Mesenchymal stem cell (in vitro differentiated cells and primary cell): Measurements from ENCODE around the gene DSN1.

Experiments used
- DNase-seq: peaks from one replicate; pipeline ENCODE4 v3.0.0-alpha.2; 2013
- H2AFZ ChIP-seq: one replicate; pipeline ENCODE4 v1.6.1; 2013; ENCODE audit warnings: low read depth, mild to moderate bottlenecking, control low read depth, inconsistent platforms, low read length, moderate library complexity
- H2AK5ac ChIP-seq: 2 replicates; pipeline ENCODE4 v1.6.1; 2013; ENCODE audit warnings: low read length, moderate library complexity, mild to moderate bottlenecking, inconsistent platforms; ENCODE audit not compliant: severe bottlenecking
- H2BK120ac ChIP-seq: one replicate; pipeline ENCODE4 v1.6.1; 2013; ENCODE audit warnings: low read depth, mild to moderate bottlenecking, inconsistent platforms, low read length, moderate library complexity
- H2BK12ac ChIP-seq, 2 experiments: one replicate each; pipeline ENCODE4 v1.6.1; 2013; ENCODE audit warnings: inconsistent platforms in 2 of 2, low read length in 2 of 2, mild to moderate bottlenecking in 2 of 2, moderate library complexity in 2 of 2, control low read depth in 1 of 2
- H2BK15ac ChIP-seq: one replicate; pipeline ENCODE4 v1.6.1; 2013; ENCODE audit warnings: mild to moderate bottlenecking, low read depth, inconsistent platforms; ENCODE audit not compliant: poor library complexity, severe bottlenecking
- H2BK5ac ChIP-seq: 2 replicates; pipeline ENCODE4 v1.6.1; 2013; ENCODE audit warnings: low read depth, mild to moderate bottlenecking, low read length, control low read depth, inconsistent platforms; ENCODE audit not compliant: poor library complexity, severe bottlenecking
- H3K14ac ChIP-seq, 2 experiments: one replicate each; pipeline ENCODE4 v1.6.1; 2013; ENCODE audit warnings: inconsistent platforms in 2 of 2, low read length in 2 of 2, control low read depth in 1 of 2, mild to moderate bottlenecking in 1 of 2, moderate library complexity in 1 of 2
- H3K18ac ChIP-seq, 2 experiments: one replicate each; pipeline ENCODE4 v1.6.1; 2013; ENCODE audit warnings: inconsistent platforms in 2 of 2, low read length in 2 of 2, control low read depth in 1 of 2, low read depth in 1 of 2, mild to moderate bottlenecking in 1 of 2
- H3K23ac ChIP-seq, 2 experiments: one replicate each; pipeline ENCODE4 v1.6.1; 2013; ENCODE audit warnings: inconsistent platforms in 2 of 2, low read length in 2 of 2, mild to moderate bottlenecking in 2 of 2, moderate library complexity in 2 of 2, control low read depth in 1 of 2
- H3K27ac ChIP-seq: 2 replicates; pipeline ENCODE4 v1.5.1; 2013; ENCODE audit warnings: mild to moderate bottlenecking, moderate library complexity, low read length, control low read depth, inconsistent platforms; ENCODE audit not compliant: poor library complexity, severe bottlenecking
- H3K27me3 ChIP-seq, 2 experiments: 2 replicates each; pipeline versions ENCODE4 v1.6.1 to v1.7.0; 2013; ENCODE audit warnings: low read length in 2 of 2, mild to moderate bottlenecking in 2 of 2, moderate library complexity in 2 of 2, control low read depth in 1 of 2, inconsistent platforms in 1 of 2; ENCODE audit not compliant: control insufficient read depth in 1 of 2, insufficient read depth in 1 of 2
- H3K36me3 ChIP-seq, 2 experiments: 2 replicates each; pipeline versions ENCODE4 v1.6.1 to v1.7.0; 2013; ENCODE audit warnings: low read length in 2 of 2, control low read depth in 1 of 2, inconsistent platforms in 1 of 2, low read depth in 1 of 2, mild to moderate bottlenecking in 1 of 2; ENCODE audit not compliant: insufficient read depth in 2 of 2, control insufficient read depth in 1 of 2
- H3K4ac ChIP-seq, 2 experiments: one replicate each; pipeline ENCODE4 v1.6.1; 2013; ENCODE audit warnings: inconsistent platforms in 2 of 2, low read length in 2 of 2, mild to moderate bottlenecking in 2 of 2, moderate library complexity in 2 of 2, control low read depth in 1 of 2, low read depth in 1 of 2
- H3K4me1 ChIP-seq: 2 replicates; pipeline ENCODE4 v1.6.1; 2013; ENCODE audit warnings: low read depth, low read length, control low read depth; ENCODE audit not compliant: control insufficient read depth, insufficient read depth
- H3K4me2 ChIP-seq: 2 replicates; pipeline ENCODE4 v1.6.1; 2013; ENCODE audit warnings: low read length, mild to moderate bottlenecking, inconsistent platforms; ENCODE audit not compliant: poor library complexity, severe bottlenecking
- H3K4me3 ChIP-seq, 2 experiments: 2 replicates each; pipeline versions ENCODE4 v1.5.1 to v1.7.0; 2013; ENCODE audit warnings: low read length in 2 of 2, mild to moderate bottlenecking in 2 of 2, control low read depth in 1 of 2, low read depth in 1 of 2; ENCODE audit not compliant: insufficient read depth in 1 of 2
- H3K79me1 ChIP-seq: replicated peaks from 2 replicates; pipeline ENCODE4 v1.6.1; 2013; ENCODE audit warnings: mild to moderate bottlenecking, control low read depth, low read length, inconsistent platforms; ENCODE audit not compliant: poor library complexity, severe bottlenecking
- H3K9ac ChIP-seq: 2 replicates; pipeline ENCODE4 v1.7.0; 2013; ENCODE audit warnings: mild to moderate bottlenecking, low read length, moderate library complexity
- H3K9me3 ChIP-seq: 2 replicates; pipeline ENCODE4 v1.7.0; 2013; ENCODE audit warnings: mild to moderate bottlenecking, low read length; ENCODE audit not compliant: control insufficient read depth
- H4K8ac ChIP-seq: one replicate; pipeline ENCODE4 v1.6.1; 2013; ENCODE audit warnings: inconsistent platforms, mild to moderate bottlenecking, low read length, moderate library complexity
- H4K91ac ChIP-seq: one replicate; pipeline ENCODE4 v1.6.1; 2013; ENCODE audit warnings: mild to moderate bottlenecking, low read length, inconsistent platforms
- WGBS: methylation state at CpG from one replicate; pipeline ENCODE4 v1.1.7; 2013; ENCODE audit warnings: mixed read lengths; 5-methylcytosine and 5-hydroxymethylcytosine counted together

DSN1 gene

DNA sequence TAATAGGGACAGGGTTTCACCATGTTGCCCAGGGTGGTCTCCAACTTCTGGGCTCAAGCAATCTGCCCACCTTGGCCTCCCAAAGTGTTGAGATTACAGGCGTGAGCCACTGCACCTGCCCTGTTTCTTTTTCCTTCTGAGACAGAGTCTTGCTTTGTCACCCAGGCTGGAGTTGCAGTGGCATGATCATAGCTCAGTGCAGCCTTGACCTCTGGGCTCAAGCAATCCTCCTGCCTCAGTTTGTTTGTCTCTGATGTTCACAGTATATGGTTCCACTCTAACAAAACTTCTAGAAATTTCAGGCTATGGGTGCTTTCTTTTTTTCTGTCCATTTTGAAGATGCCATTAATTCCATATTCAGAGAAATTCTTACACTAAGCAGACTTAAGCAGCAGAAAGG lies 60.8 kb downstream of the DSN1 start:
- no peak for DNase-seq
- Histone ChIP-seq H3K4me2 (no peak overlapping the region), H2BK15ac (no peak overlapping the region), H3K79me1 (peaks cover 4% of the 10 kb centered on the region), H3K9me3 (no peaks in the 10 kb centered on the region), H2BK12ac (no peak overlapping the region), H2BK120ac (no peak overlapping the region), H2AFZ (no peak overlapping the region), H2BK5ac (no peak overlapping the region), H3K27ac (no peak overlapping the region), H3K14ac (no peak overlapping the region), H2AK5ac (no peak overlapping the region), H3K4me1 (no peaks in the 10 kb centered on the region), H3K4ac (no peak overlapping the region), H4K8ac (no peak overlapping the region), H3K23ac (no peak overlapping the region), H3K18ac (no peak overlapping the region), H3K9ac (no peak overlapping the region), H3K36me3 (peaks cover 2 to 6% of the 10 kb centered on the region in 2 experiments), H3K27me3 (no peaks in the 10 kb centered on the region), H4K91ac (no peak overlapping the region), H3K4me3 (no peak overlapping the region)
- 97% methylated on average over 1 of the region's 1 CpG for WGBS

DNA sequence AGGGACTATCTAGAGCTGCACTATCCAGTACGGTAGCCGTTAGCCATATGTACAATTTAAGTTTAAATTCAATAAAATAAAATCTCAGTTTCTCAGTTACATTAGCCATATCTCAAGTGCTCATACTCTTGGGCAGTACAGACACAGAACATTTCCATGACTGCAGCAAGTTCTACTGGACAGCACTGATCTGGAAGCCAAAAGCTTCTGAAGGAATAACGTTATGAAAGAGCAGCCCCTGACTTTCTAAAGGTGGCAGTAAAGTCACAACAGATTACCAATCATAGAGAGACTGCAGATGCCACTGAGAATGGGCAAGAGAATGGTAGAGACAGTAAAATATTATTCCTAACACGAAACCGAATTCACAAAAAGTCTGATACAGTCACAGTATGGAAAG lies 64.4 kb downstream of the DSN1 start:
- no peak overlapping the region for H3K14ac ChIP-seq
- no peak for DNase-seq
- no peak overlapping the region for H2BK15ac ChIP-seq
- H2AFZ ChIP-seq, result no peak overlapping the region
- no peak overlapping the region for H2BK120ac ChIP-seq
- H3K4ac ChIP-seq, result no peak overlapping the region
- H2BK5ac ChIP-seq, result no peak overlapping the region
- H3K79me1 ChIP-seq, result no peaks in the 10 kb centered on the region
- no peak overlapping the region for H3K4me2 ChIP-seq
- no peak overlapping the region for H2AK5ac ChIP-seq
- no peak overlapping the region for H3K23ac ChIP-seq
- no peak overlapping the region for H4K91ac ChIP-seq
- H3K27me3 ChIP-seq, result no peaks in the 10 kb centered on the region
- WGBS, result 94% methylated on average over 4 of the region's 5 CpGs
- peaks cover 0 to 15% of the 10 kb centered on the region in 2 experiments for H3K36me3 ChIP-seq
- H4K8ac ChIP-seq, result no peak overlapping the region
- no peak overlapping the region for H3K27ac ChIP-seq
- no peak overlapping the region for H3K18ac ChIP-seq
- no peak overlapping the region for H3K9ac ChIP-seq
- no peak overlapping the region for H3K4me3 ChIP-seq
- no peak overlapping the region for H2BK12ac ChIP-seq
- H3K4me1 ChIP-seq, result no peaks in the 10 kb centered on the region
- H3K9me3 ChIP-seq, result no peaks in the 10 kb centered on the region

DNA sequence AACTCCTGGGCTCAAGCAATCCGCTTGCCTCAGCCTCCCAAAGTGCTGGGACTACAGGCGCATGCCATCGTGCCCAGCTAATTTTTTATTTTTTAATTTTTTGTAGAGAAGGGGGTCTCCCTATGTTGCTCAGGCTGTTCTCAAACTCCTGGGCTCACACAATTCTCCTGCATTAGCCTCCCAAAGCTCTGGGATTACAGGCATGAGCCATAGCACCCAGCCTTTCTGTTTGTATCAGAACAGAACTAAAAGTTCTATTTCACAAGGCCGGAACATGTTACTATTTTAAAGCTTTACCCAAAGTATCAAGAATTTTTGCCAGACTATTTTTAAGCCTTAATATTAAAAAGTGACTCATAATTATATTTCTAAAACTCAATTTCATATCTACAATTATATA lies 70.0 kb downstream of the DSN1 start:
- H2AFZ ChIP-seq, result no peak overlapping the region
- no peak overlapping the region for H2BK120ac ChIP-seq
- H3K9me3 ChIP-seq, result no peaks in the 10 kb centered on the region
- 100% methylated on average over 3 of the region's 4 CpGs for WGBS
- no peak overlapping the region for H3K4me2 ChIP-seq
- H3K4me1 ChIP-seq, result no peaks in the 10 kb centered on the region
- H2BK15ac ChIP-seq, result no peak overlapping the region
- H3K18ac ChIP-seq, result no peak overlapping the region
- H3K79me1 ChIP-seq, result no peaks in the 10 kb centered on the region
- no peak overlapping the region for H2AK5ac ChIP-seq
- H4K91ac ChIP-seq, result no peak overlapping the region
- no peak overlapping the region for H4K8ac ChIP-seq
- H3K4ac ChIP-seq, result no peak overlapping the region
- H3K27ac ChIP-seq, result no peak overlapping the region
- no peak overlapping the region for H3K9ac ChIP-seq
- no peak overlapping the region for H3K23ac ChIP-seq
- peaks cover 3 to 15% of the 10 kb centered on the region in 2 experiments for H3K36me3 ChIP-seq
- H3K14ac ChIP-seq, result no peak overlapping the region
- H2BK5ac ChIP-seq, result no peak overlapping the region
- H2BK12ac ChIP-seq, result no peak overlapping the region
- H3K4me3 ChIP-seq, result no peak overlapping the region
- DNase-seq, result no peak
- H3K27me3 ChIP-seq, result no peaks in the 10 kb centered on the region
